Fibroblast of mammary gland (primary cell): ENCODE data around the gene PCGF3.
"Not testable (repeated sequence)": the region's sequence is repeated elsewhere in the genome, so short reads cannot be mapped to it uniquely, and the experiment has no call there.

Experiments used
- DNase-seq: peaks from one replicate; pipeline ENCODE4 v3.0.0-alpha.2; 2010; ENCODE audit warnings: low read depth
- H3K4me3 ChIP-seq: 2 replicates; pipeline ENCODE4 v1.5.1; 2011; ENCODE audit warnings: low read depth, mild to moderate bottlenecking, low read length, moderate library complexity; ENCODE audit not compliant: control insufficient read depth
- CTCF ChIP-seq: conservative IDR thresholded peaks from 2 replicates; pipeline ENCODE4 v1.5.1; 2011; ENCODE audit warnings: low read depth, low read length, inconsistent platforms; ENCODE audit not compliant: control insufficient read depth, insufficient read depth

PCGF3 gene

GRCh38 chr4:664713-665231 is 40.9 kb upstream of the PCGF3 start:
- no peak overlapping the region for H3K4me3 ChIP-seq
- no peak for TF ChIP-seq CTCF
- DNase-seq: no peak

GRCh38 chr4:665381-665750 is 40.3 kb upstream of the PCGF3 start:
- TF ChIP-seq CTCF: no peak
- DNase-seq: no peak
- no peak overlapping the region for H3K4me3 ChIP-seq

GRCh38 chr4:665751-666435 is 39.7 kb upstream of the PCGF3 start:
- no peak for TF ChIP-seq CTCF
- DNase-seq: no peak

GRCh38 chr4:666436-666810 is 39.2 kb upstream of the PCGF3 start:
- no peak overlapping the region for H3K4me3 ChIP-seq
- TF ChIP-seq CTCF: no peak
- no peak for DNase-seq

More at GRCh38 chr4:665751-666435, 39.7 kb upstream of the PCGF3 start:
- H3K4me3 ChIP-seq: no peak overlapping the region

GRCh38 chr4:666822-667544 is 38.6 kb upstream of the PCGF3 start:
- DNase-seq: no peak
- no peak for TF ChIP-seq CTCF
- H3K4me3 ChIP-seq: no peak overlapping the region

- H3K4me3 ChIP-seq: no peak overlapping the region
- TF ChIP-seq CTCF: no peak
- no peak for DNase-seq
Observed at GRCh38 chr4:667545-667925, 38.1 kb upstream of the PCGF3 start.

GRCh38 chr4:668219-668618 is 37.4 kb upstream of the PCGF3 start:
- DNase-seq, H3K4me3 ChIP-seq: not testable (repeated sequence)

- H3K4me3 ChIP-seq, DNase-seq: not testable (repeated sequence)
Observed at GRCh38 chr4:669806-670559, 35.6 kb upstream of the PCGF3 start.
